IMR-90 (cell line): ENCODE results near the gene MLIP. TPM values are rescaled to one million over a fixed set of nuclear protein-coding genes. Genes with fewer than 3 reads are reported as not detected.

Source experiments
- ATAC-seq: fragments of 200-7000 bp; cut with Tn5 transposase; 2 replicates; pipeline ENCODE4 v1.9.1; 2020; ENCODE audit warnings: low read depth, mild to moderate bottlenecking, moderate library complexity
- BruUV-seq: library from RNA; stranded (reverse); fragments of 400-500 nt; replicated peaks from 2 replicates; lab custom pipeline; 2021; lab: Mats Ljungman, UMichigan
- CTCF ChIA-PET: fragments of 300-600 bp; formaldehyde crosslinking; extraction: SDS; loops from one replicate; lab custom pipeline; 2021; ENCODE audit warnings: antibody characterized with exemption; lab: Yijun Ruan, JAX
- POLR2A ChIA-PET: fragments of 300-600 bp; sonication (Branson Sonifier 250); formaldehyde crosslinking; loops from one replicate; lab custom pipeline; 2022; ENCODE audit warnings: antibody characterized with exemption; ENCODE audit not compliant: unreplicated experiment; lab: Charles Lee
- DNase-seq: peaks from one replicate; pipeline ENCODE4 v3.0.0; 2013
- H2AFZ ChIP-seq: replicated peaks from 2 replicates; pipeline ENCODE3; 2013; ENCODE audit warnings: low read length, mild to moderate bottlenecking; ENCODE audit not compliant: poor library complexity
- H2AK5ac ChIP-seq: 2 replicates; pipeline ENCODE4 v1.6.1; 2013; ENCODE audit warnings: low read depth, low read length, inconsistent platforms
- H2AK9ac ChIP-seq: replicated peaks from 2 replicates; pipeline ENCODE3; 2013; ENCODE audit warnings: mild to moderate bottlenecking, low read depth, low read length, moderate library complexity; ENCODE audit not compliant: poor library complexity
- H2BK120ac ChIP-seq: 2 replicates; pipeline ENCODE4 v1.6.1; 2013; ENCODE audit warnings: low read depth, low read length, inconsistent platforms
- H2BK15ac ChIP-seq: 3 replicates; pipeline ENCODE4 v1.6.1; 2013; ENCODE audit warnings: low read depth, low read length, inconsistent platforms
- H2BK20ac ChIP-seq: 2 replicates; pipeline ENCODE4 v1.6.1; 2013; ENCODE audit warnings: low read depth, mild to moderate bottlenecking, inconsistent platforms, low read length, moderate library complexity
- H2BK5ac ChIP-seq: 2 replicates; pipeline ENCODE4 v1.6.1; 2013; ENCODE audit warnings: mild to moderate bottlenecking, low read depth, low read length, inconsistent platforms; ENCODE audit not compliant: poor library complexity, severe bottlenecking
- H3K14ac ChIP-seq: replicated peaks from 2 replicates; pipeline ENCODE4 v1.6.1; 2013; ENCODE audit warnings: low read depth, low read length, inconsistent platforms
- H3K18ac ChIP-seq: 2 replicates; pipeline ENCODE4 v1.6.1; 2013; ENCODE audit warnings: low read depth, low read length, control low read depth
- H3K23ac ChIP-seq: 2 replicates; pipeline ENCODE4 v1.6.1; 2013; ENCODE audit warnings: low read depth, low read length, inconsistent platforms
- H3K27ac ChIP-seq: 2 replicates; pipeline ENCODE4 v1.5.1; 2013; ENCODE audit warnings: mild to moderate bottlenecking, control low read depth, low read length; ENCODE audit not compliant: insufficient read depth
- H3K27me3 ChIP-seq: 2 replicates; pipeline ENCODE4 v1.6.1; 2013; ENCODE audit warnings: low read length; ENCODE audit not compliant: control insufficient read depth, insufficient read depth
- H3K36me3 ChIP-seq: 2 replicates; pipeline ENCODE4 v1.6.1; 2013; ENCODE audit warnings: low read length, mixed read lengths; ENCODE audit not compliant: control insufficient read depth, insufficient read depth
- H3K4ac ChIP-seq: 2 replicates; pipeline ENCODE4 v1.6.1; 2013; ENCODE audit warnings: low read depth, low read length, inconsistent platforms
- H3K4me1 ChIP-seq: 2 replicates; pipeline ENCODE4 v1.6.1; 2013; ENCODE audit warnings: low read length, mixed read lengths; ENCODE audit not compliant: control insufficient read depth, insufficient read depth
- H3K4me2 ChIP-seq: 2 replicates; pipeline ENCODE4 v1.6.1; 2013; ENCODE audit warnings: low read depth, mild to moderate bottlenecking, control low read depth, low read length, moderate library complexity
- H3K4me3 ChIP-seq: 2 replicates; pipeline ENCODE4 v1.5.1; 2013; ENCODE audit warnings: low read depth, mild to moderate bottlenecking, control low read depth, low read length, moderate library complexity; ENCODE audit not compliant: insufficient read depth
- H3K56ac ChIP-seq: 2 replicates; pipeline ENCODE4 v1.6.1; 2013; ENCODE audit warnings: low read length, inconsistent platforms; ENCODE audit not compliant: insufficient read depth; ENCODE audit errors: extremely low read depth
- H3K79me1 ChIP-seq, 2 experiments: 2 replicates each; pipeline ENCODE4 v1.6.1; 2013; ENCODE audit warnings: low read length in 2 of 2, inconsistent platforms in 1 of 2, low read depth in 1 of 2
- H3K9ac ChIP-seq: 2 replicates; pipeline ENCODE4 v1.6.1; 2013; ENCODE audit warnings: low read depth, low read length, control low read depth
- H3K9me1 ChIP-seq: 2 replicates; pipeline ENCODE4 v1.6.1; 2013; ENCODE audit warnings: low read length, inconsistent platforms; ENCODE audit not compliant: insufficient read depth
- H3K9me3 ChIP-seq: 2 replicates; pipeline ENCODE4 v1.6.1; 2013; ENCODE audit warnings: low read length; ENCODE audit not compliant: control insufficient read depth, insufficient read depth
- H4K20me1 ChIP-seq: 2 replicates; pipeline ENCODE4 v1.6.1; 2013; ENCODE audit warnings: low read length, inconsistent platforms; ENCODE audit not compliant: insufficient read depth
- H4K5ac ChIP-seq: 2 replicates; pipeline ENCODE4 v1.6.1; 2013; ENCODE audit warnings: mild to moderate bottlenecking, low read depth, low read length, control low read depth
- H4K8ac ChIP-seq, 2 experiments: 2 replicates each; pipeline ENCODE4 v1.6.1; 2013; ENCODE audit warnings: low read depth in 2 of 2, low read length in 2 of 2, control low read depth in 1 of 2, inconsistent platforms in 1 of 2
- H4K91ac ChIP-seq: 2 replicates; pipeline ENCODE4 v1.6.1; 2013; ENCODE audit warnings: low read depth, low read length, inconsistent platforms; ENCODE audit not compliant: insufficient read depth
- BHLHE40 ChIP-seq: fragments of 150-350 bp; IDR thresholded peaks from 2 replicates; pipeline ENCODE4 v1.6.1; 2016; ENCODE audit warnings: mild to moderate bottlenecking, low read depth, low read length
- MAZ ChIP-seq: IDR thresholded peaks from 2 replicates; pipeline ENCODE4 v1.6.1; 2012; ENCODE audit warnings: low read depth, mild to moderate bottlenecking, low read length, improper control_type of control experiment, moderate library complexity, borderline replicate concordance
- RAD21 ChIP-seq: IDR thresholded peaks from 2 replicates; pipeline ENCODE4 v1.6.1; 2012; ENCODE audit warnings: low read length, improper control_type of control experiment
- RCOR1 ChIP-seq: IDR thresholded peaks from 2 replicates; pipeline ENCODE4 v1.6.1; 2012; ENCODE audit warnings: mild to moderate bottlenecking, low read length, improper control_type of control experiment; ENCODE audit not compliant: insufficient replicate concordance
- RFX5 ChIP-seq: IDR thresholded peaks from 2 replicates; pipeline ENCODE4 v1.8.0; 2012; ENCODE audit warnings: low read depth, mild to moderate bottlenecking, low read length, moderate library complexity
- SMC3 ChIP-seq: fragments of 150-350 bp; IDR thresholded peaks from 2 replicates; pipeline ENCODE4 v1.6.1; 2016; ENCODE audit warnings: low read depth, mild to moderate bottlenecking, antibody characterized with exemption, low read length, moderate library complexity
- WGBS, 2 experiments: methylation state at CpG; one replicate each; pipeline versions ENCODE4 v1.1.5 to v1.1.7; 2013; ENCODE audit warnings: missing lambda C conversion rate in 2 of 2; ENCODE audit not compliant: insufficient read length in 1 of 2; ENCODE audit errors: extremely low coverage in 2 of 2; 5-methylcytosine and 5-hydroxymethylcytosine counted together
- dilution Hi-C: fragments of 300-500 bp; cut with HindIII; formaldehyde crosslinking; loops from one replicate; pipeline ENCODE4 v1.14.3; 2018; ENCODE audit warnings: low sequenced_read_pairs; ENCODE audit not compliant: unreplicated experiment
- in situ Hi-C: fragments of 300-500 bp; cut with MboI; formaldehyde crosslinking; loops from 3 replicates; pipeline ENCODE4 v1.14.3; 2019; ENCODE audit warnings: low sequenced_read_pairs, inconsistent platforms, mixed read lengths
- intact Hi-C: fragments of 100-400 bp; cut with micrococcal nuclease; formaldehyde crosslinking; loops from 2 replicates; pipeline ENCODE4 v1.10.0; 2022
- polyA plus RNA-seq, 3 experiments: library from polyadenylated mRNA; depleted of rRNA; stranded (reverse); fragments of >200 nt; gene quantifications; 2 replicates each; pipeline ENCODE4 v1.2.3, GENCODE V29; 2012; ENCODE audit warnings: low replicate concordance in 1 of 3
- total RNA-seq: library from RNA; depleted of rRNA; stranded (reverse); fragments of >200 nt; gene quantifications from 2 replicates; pipeline ENCODE4 v1.2.3, GENCODE V29; 2012

Gene MLIP
- total and polyA plus RNA-seq, 2 of the 4 experiments (the other 2 are of a cell fraction) = not detected

DNA sequence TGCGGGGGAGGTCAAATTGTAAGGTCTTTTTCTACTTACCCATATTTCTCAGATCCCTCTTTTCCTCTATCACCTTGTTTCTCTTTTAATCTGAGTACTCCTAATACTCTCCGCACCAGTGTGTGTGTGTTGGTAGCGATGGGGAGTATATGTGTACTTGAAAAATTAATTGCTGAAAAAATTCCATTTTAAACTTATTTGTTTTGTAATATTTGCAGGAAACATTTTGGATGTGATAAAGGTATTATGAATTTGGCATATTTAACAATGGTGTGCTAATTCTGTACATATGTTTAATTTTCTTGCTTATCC is 48.1 kb upstream of the MLIP start (continued):
- no peak for TF ChIP-seq RAD21
- no peak for TF ChIP-seq MAZ
- no peak for TF ChIP-seq RCOR1
- TF ChIP-seq RFX5 = no peak

DNA sequence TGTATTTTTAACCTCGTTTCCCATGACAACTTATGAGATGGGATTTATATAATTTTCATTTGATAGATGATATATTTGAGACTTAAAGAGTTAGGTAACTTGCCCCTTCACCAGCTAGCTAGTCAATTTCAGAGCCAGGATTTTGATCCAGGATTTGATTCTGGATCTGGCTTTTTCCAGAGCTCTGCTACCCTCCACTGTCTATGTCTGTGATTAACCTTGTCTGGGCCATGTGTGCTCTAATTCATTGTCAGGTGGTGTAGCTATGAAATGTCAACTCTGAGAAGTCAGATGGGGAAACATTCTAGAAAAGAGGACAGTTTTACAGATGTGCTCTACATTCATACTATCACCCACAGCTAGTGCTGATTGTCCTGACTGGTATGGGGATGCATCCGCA is 42.5 kb upstream of the MLIP start:
- no peak overlapping the region for H3K4me2 ChIP-seq
- CTCF ChIA-PET = no interaction called here
- DNase-seq = no peak
- no peak overlapping the region for H3K14ac ChIP-seq
- dilution Hi-C loops (no loop called here), intact Hi-C loops (no loop called here), in situ Hi-C loops (no loop called here)
- H3K9ac ChIP-seq = no peak overlapping the region
- no peak overlapping the region for H2AK5ac ChIP-seq
- no peak overlapping the region for H4K91ac ChIP-seq
- no peaks in the 10 kb centered on the region for H3K9me1 ChIP-seq
- H3K23ac ChIP-seq = no peak overlapping the region
- TF ChIP-seq BHLHE40 (no peak), SMC3 (no peak)
- no peak overlapping the region for H3K18ac ChIP-seq
- H2BK5ac ChIP-seq = no peak overlapping the region
- H2AFZ ChIP-seq = no peak overlapping the region
- no peak overlapping the region for H3K27ac ChIP-seq
- H2BK20ac ChIP-seq = no peak overlapping the region
- no peaks in the 10 kb centered on the region for H3K27me3 ChIP-seq
- no peaks in the 10 kb centered on the region for H3K79me1 ChIP-seq
- no peaks in the 10 kb centered on the region for H4K20me1 ChIP-seq
- no peak overlapping the region for H2BK15ac ChIP-seq
- POLR2A ChIA-PET = no interaction called here
- no peak overlapping the region for H3K4me3 ChIP-seq
- no peaks in the 10 kb centered on the region for H3K36me3 ChIP-seq
- no peak overlapping the region for H4K8ac ChIP-seq
- H4K5ac ChIP-seq = no peak overlapping the region
- no peak overlapping the region for H2AK9ac ChIP-seq
- peaks cover 5% of the 10 kb centered on the region; the same call in 1 of the 2 replicates for H3K4me1 ChIP-seq
- no CpG with 5 or more reads among the region's 2 CpGs for WGBS, 2 experiments
- ATAC-seq = no peak
- H2BK120ac ChIP-seq = no peak overlapping the region
- H3K56ac ChIP-seq = no peak overlapping the region
- BruUV-seq = no TSS peak
- no peak overlapping the region for H3K4ac ChIP-seq
- H3K9me3 ChIP-seq = no peaks in the 10 kb centered on the region
